ENCODE measurements around the gene C1orf167. TPM values are rescaled to one million over a fixed set of nuclear protein-coding genes. Genes with fewer than 3 reads are reported as not detected.

C1orf167 gene
- total and polyA plus RNA-seq, 10 donors: 0.74 to 4.8 (median 0.88) TPM; not detected in 1

- Histone ChIP-seq H3K27me3 (replicated peaks in 1 of 7) (no peaks in the 10 kb centered on the region), H3K4me3 (no peak overlapping the region), H3K27ac (no peak overlapping the region), H3K36me3 (peaks cover 17 to 100% (median 94%) of the 10 kb centered on the region in 6 donors), H3K4me1 (peaks cover 7 to 23% (median 13%) of the 10 kb centered on the region in 6 donors), H3K9me3 (no peaks in the 10 kb centered on the region)
- TF ChIP-seq CTCF (IDR thresholded peaks at IDR 0.05 in 8 of 11, conservative IDR thresholded peaks at IDR 0.05 in 3 of 11) (peak in 1 of 11 experiments; percentile 12), POLR2AphosphoS5 (IDR thresholded peaks at IDR 0.05) (peak in 1 of 3 donors; percentile 35), POLR2A (IDR thresholded peaks at IDR 0.05) (no peak)
- intact Hi-C loops (cut with DNase I; ENCODE audit: low total_unique reads): loop anchor here (5.0 kb wide), 1 partner anchor 55 kb away; no protein-coding TSS in a partner anchor
- 87 to 93% (median 91%) methylated on average over 31 to 36 of the region's 36 CpGs for WGBS, 5 donors
- DNase-seq: no peak
Observed at GRCh38 chr1:11836955-11837766, 75.2 kb downstream of the C1orf167 start.

- WGBS, 5 donors: 85 to 96% (median 91%) methylated on average over 9 to 11 of the region's 11 CpGs
- H3K36me3 ChIP-seq: peaks cover 17 to 100% (median 87%) of the 10 kb centered on the region in 6 donors
- no peak for DNase-seq
- peaks cover 14 to 30% (median 20%) of the 10 kb centered on the region in 6 donors for H3K4me1 ChIP-seq
- no peak for TF ChIP-seq CTCF (IDR thresholded peaks at IDR 0.05 in 8 of 11, conservative IDR thresholded peaks at IDR 0.05 in 3 of 11)
- no peak for TF ChIP-seq POLR2AphosphoS5 (IDR thresholded peaks at IDR 0.05)
- no peak for TF ChIP-seq POLR2A (IDR thresholded peaks at IDR 0.05)
- intact Hi-C loops (cut with DNase I; ENCODE audit: low total_unique reads): loop anchor here (5.0 kb wide), 1 partner anchor 54 kb away; no protein-coding TSS in a partner anchor
- H3K27me3 ChIP-seq (replicated peaks in 1 of 7): no peaks in the 10 kb centered on the region
- no peaks in the 10 kb centered on the region for H3K9me3 ChIP-seq
- no peak overlapping the region for H3K27ac ChIP-seq
- H3K4me3 ChIP-seq: no peak overlapping the region
Observed at GRCh38 chr1:11837767-11838348, 75.9 kb downstream of the C1orf167 start.

GRCh38 chr1:11838349-11839272 lies 76.6 kb downstream of the C1orf167 start:
- no peak overlapping the region for H3K27ac ChIP-seq
- no peaks in the 10 kb centered on the region for H3K9me3 ChIP-seq
- H3K4me3 ChIP-seq: no peak overlapping the region
- peaks cover 17 to 37% (median 26%) of the 10 kb centered on the region in 6 donors for H3K4me1 ChIP-seq
- peaks cover 15 to 98% (median 82%) of the 10 kb centered on the region in 6 donors for H3K36me3 ChIP-seq
- peak; percentile 94 for DNase-seq
- TF ChIP-seq POLR2A (IDR thresholded peaks at IDR 0.05) (no peak), CTCF (IDR thresholded peaks at IDR 0.05 in 8 of 11, conservative IDR thresholded peaks at IDR 0.05 in 3 of 11) (peak; percentile 88 to 98 (median 94)), POLR2AphosphoS5 (IDR thresholded peaks at IDR 0.05) (peak; percentile 65 to 74 (median 70))
- WGBS, 5 donors: 64 to 69% (median 66%) methylated on average over 38 to 40 of the region's 40 CpGs
- intact Hi-C loops (cut with DNase I; ENCODE audit: low total_unique reads): loop anchor here (5.0 kb wide), 1 partner anchor 54 kb away; no protein-coding TSS in a partner anchor
- H3K27me3 ChIP-seq (replicated peaks in 1 of 7): no peaks in the 10 kb centered on the region

Other genes with a start within 250 kb of the C1orf167 start
- 1 to 10 TPM; 2.1 to 6.7 (median 4.5) TPM for gene FBXO2, start 107.8 kb upstream of the C1orf167 start, total RNA-seq
- 1 to 10 TPM; 3.8 to 5.8 (median 5.8) TPM for gene FBXO2, start 107.8 kb upstream of the C1orf167 start, polyA plus RNA-seq
- gene FBXO44, start 107.3 kb upstream of the C1orf167 start, total RNA-seq: 10 to 100 TPM; 15.3 to 30.5 (median 21.6) TPM
- gene FBXO44, start 107.3 kb upstream of the C1orf167 start, polyA plus RNA-seq: 10 to 100 TPM; 27.9 to 39.4 (median 37.1) TPM
- gene FBXO6, start 98.0 kb upstream of the C1orf167 start, total RNA-seq: 10 to 100 TPM in 6 of 7 donors, 1 to 10 TPM in 1; 8.1 to 21.2 (median 14.5) TPM
- 10 to 100 TPM; 13.1 to 19.5 (median 16.5) TPM for gene FBXO6, start 98.0 kb upstream of the C1orf167 start, polyA plus RNA-seq
- 10 to 100 TPM; 22.7 to 41.0 (median 29.8) TPM for gene MAD2L2, start 81.0 kb upstream of the C1orf167 start, total RNA-seq
- gene MAD2L2, start 81.0 kb upstream of the C1orf167 start, polyA plus RNA-seq: 10 to 100 TPM; 30.8 to 42.1 (median 37.2) TPM
- gene DRAXIN, start 70.5 kb upstream of the C1orf167 start, total RNA-seq: under 1 TPM in 4 of 7 donors, not detected in 3; 0.09 to 0.37 (median 0.17) TPM
- gene DRAXIN, start 70.5 kb upstream of the C1orf167 start, polyA plus RNA-seq: under 1 TPM; 0.04 to 0.10 (median 0.06) TPM
- gene AGTRAP, start 26.1 kb upstream of the C1orf167 start, total RNA-seq: 100 to 1,000 TPM in 2 of 7 donors, 10 to 100 TPM in 5; 48.5 to 120 (median 64.2) TPM
- gene AGTRAP, start 26.1 kb upstream of the C1orf167 start, polyA plus RNA-seq: 10 to 100 TPM; 40.8 to 54.7 (median 50.5) TPM
- gene MTHFR, start 43.8 kb downstream of the C1orf167 start, total RNA-seq: 10 to 100 TPM; 46.5 to 79.8 (median 76.0) TPM
- gene MTHFR, start 43.8 kb downstream of the C1orf167 start, polyA plus RNA-seq: 10 to 100 TPM in 1 of 3 donors, 1 to 10 TPM in 2; 6.7 to 23.4 (median 8.3) TPM
- 10 to 100 TPM; 21.2 to 34.4 (median 27.9) TPM for gene CLCN6, start 44.0 kb downstream of the C1orf167 start, total RNA-seq
- gene CLCN6, start 44.0 kb downstream of the C1orf167 start, polyA plus RNA-seq: 10 to 100 TPM in 2 of 3 donors, 1 to 10 TPM in 1; 6.3 to 13.5 (median 12.4) TPM
- gene NPPA, start 85.6 kb downstream of the C1orf167 start, total RNA-seq: 1 to 10 TPM in 1 of 7 donors, not detected in 6; 2.6 TPM
- 1 to 10 TPM in 1 of 3 donors, under 1 TPM in 2; 0.22 to 2.9 (median 0.24) TPM for gene NPPA, start 85.6 kb downstream of the C1orf167 start, polyA plus RNA-seq
- not detected for gene NPPB, start 96.8 kb downstream of the C1orf167 start, total RNA-seq
- under 1 TPM; 0.38 to 0.80 (median 0.57) TPM for gene NPPB, start 96.8 kb downstream of the C1orf167 start, polyA plus RNA-seq
- 10 to 100 TPM; 39.0 to 93.0 (median 45.8) TPM for gene KIAA2013, start 164.2 kb downstream of the C1orf167 start, total RNA-seq
- 10 to 100 TPM; 20.7 to 36.2 (median 26.5) TPM for gene KIAA2013, start 164.2 kb downstream of the C1orf167 start, polyA plus RNA-seq
- 10 to 100 TPM; 40.0 to 53.4 (median 46.4) TPM for gene PLOD1, start 172.5 kb downstream of the C1orf167 start, total RNA-seq
- 10 to 100 TPM; 11.6 to 19.7 (median 14.5) TPM for gene PLOD1, start 172.5 kb downstream of the C1orf167 start, polyA plus RNA-seq
- 10 to 100 TPM; 47.3 to 69.6 (median 62.9) TPM for gene MFN2, start 218.3 kb downstream of the C1orf167 start, total RNA-seq
- 10 to 100 TPM; 14.8 to 28.1 (median 16.2) TPM for gene MFN2, start 218.3 kb downstream of the C1orf167 start, polyA plus RNA-seq